ENCODE measurements around the gene MARCHF5.

- no peak for TF ChIP-seq CTCF (IDR thresholded peaks at IDR 0.05 in 4 of 5, conservative IDR thresholded peaks at IDR 0.05 in 1 of 5)
- TF ChIP-seq POLR2A (IDR thresholded peaks at IDR 0.05), result no peak
Measured at GRCh38 chr10:92384741-92385140, 93.8 kb downstream of the MARCHF5 start.

Data from gastrocnemius medialis (tissue), 4 donors.